ENCODE measurements around the gene WDR64. TPM values are rescaled to one million over a fixed set of nuclear protein-coding genes. Genes with fewer than 3 reads are reported as not detected.

The WDR64 gene
- total RNA-seq, 1 donor = not detected

DNA sequence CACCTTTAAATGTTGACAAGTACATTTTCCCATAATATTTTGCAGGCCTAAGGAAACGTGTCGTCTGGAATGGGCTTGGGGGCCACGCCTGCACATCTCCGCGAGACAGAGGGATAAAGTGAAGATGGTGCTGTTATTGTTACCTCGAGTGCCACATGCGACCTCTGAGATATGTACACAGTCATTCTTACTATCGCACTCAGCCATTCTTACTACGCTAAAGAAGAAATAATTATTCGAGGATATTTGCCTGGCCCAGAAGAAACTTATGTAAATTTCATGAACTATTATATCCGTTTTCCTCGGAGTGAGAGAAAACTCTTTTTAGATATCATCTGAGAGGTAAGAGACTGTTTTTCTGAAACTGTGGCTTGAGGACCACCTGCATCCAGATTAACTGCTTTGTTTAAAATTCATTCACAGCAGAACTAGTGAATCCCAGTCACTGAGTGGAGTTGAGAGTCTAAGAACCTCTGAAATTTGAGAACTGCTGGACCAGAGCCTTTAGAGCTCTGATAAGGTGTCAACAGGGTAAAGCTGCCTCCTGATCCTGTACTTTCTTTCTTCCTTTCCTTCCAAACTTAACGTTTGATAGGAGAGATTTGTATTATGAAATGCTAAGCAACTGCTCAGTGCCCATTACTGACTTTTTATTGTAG is 196.7 kb downstream of the WDR64 start:
- DNase-seq (ENCODE audit: insufficient read length, low spot score, missing footprints) = peak; percentile 66
- Histone ChIP-seq H3K4me3 (ENCODE audit: insufficient read depth, low read length) (peak overlapping the region; percentile 91), H3K9me3 (ENCODE audit: low read depth, low read length) (no peaks in the 10 kb centered on the region), H3K4me2 (ENCODE audit: insufficient read depth, low read length) (peak overlapping the region; percentile 97), H2AFZ (ENCODE audit: low read length) (peak overlapping the region; percentile 93), H3K36me3 (ENCODE audit: insufficient read depth, low read length) (peaks cover 5% of the 10 kb centered on the region), H3K79me2 (ENCODE audit: insufficient read depth, low read length) (peaks cover 17% of the 10 kb centered on the region), H3K27ac (ENCODE audit: low read depth, low read length) (peak overlapping the region; percentile 95), H3K27me3 (ENCODE audit: insufficient read depth, low read length) (no peaks in the 10 kb centered on the region), H3K4me1 (ENCODE audit: insufficient read depth, low read length) (peaks cover 17% of the 10 kb centered on the region), H4K20me1 (ENCODE audit: insufficient read depth, low read length) (no peaks in the 10 kb centered on the region)
- TF ChIP-seq, protein P1, sequence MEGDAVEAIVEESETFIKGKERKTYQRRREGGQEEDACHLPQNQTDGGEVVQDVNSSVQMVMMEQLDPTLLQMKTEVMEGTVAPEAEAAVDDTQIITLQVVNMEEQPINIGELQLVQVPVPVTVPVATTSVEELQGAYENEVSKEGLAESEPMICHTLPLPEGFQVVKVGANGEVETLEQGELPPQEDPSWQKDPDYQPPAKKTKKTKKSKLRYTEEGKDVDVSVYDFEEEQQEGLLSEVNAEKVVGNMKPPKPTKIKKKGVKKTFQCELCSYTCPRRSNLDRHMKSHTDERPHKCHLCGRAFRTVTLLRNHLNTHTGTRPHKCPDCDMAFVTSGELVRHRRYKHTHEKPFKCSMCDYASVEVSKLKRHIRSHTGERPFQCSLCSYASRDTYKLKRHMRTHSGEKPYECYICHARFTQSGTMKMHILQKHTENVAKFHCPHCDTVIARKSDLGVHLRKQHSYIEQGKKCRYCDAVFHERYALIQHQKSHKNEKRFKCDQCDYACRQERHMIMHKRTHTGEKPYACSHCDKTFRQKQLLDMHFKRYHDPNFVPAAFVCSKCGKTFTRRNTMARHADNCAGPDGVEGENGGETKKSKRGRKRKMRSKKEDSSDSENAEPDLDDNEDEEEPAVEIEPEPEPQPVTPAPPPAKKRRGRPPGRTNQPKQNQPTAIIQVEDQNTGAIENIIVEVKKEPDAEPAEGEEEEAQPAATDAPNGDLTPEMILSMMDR (IDR thresholded peaks at IDR 0.05; ENCODE audit: extremely low read depth, low read depth, low read length) = no peak

DNA sequence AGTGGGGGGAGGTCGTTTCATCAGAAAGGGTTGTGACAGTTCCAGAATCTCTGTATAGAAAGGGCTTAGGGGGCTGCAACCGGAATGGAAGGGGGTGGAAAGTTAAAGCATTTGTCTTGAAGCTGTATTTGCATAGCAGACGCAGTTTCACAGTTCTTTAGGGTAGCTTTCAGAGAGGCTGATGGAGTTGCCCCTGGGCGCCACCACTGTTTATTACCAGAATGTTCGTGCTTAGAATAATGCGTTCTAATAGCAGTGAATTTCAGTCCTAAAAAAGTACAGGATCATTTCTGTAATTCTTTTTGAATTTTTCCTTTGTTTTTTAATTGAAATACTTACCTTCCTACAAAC is 197.2 kb downstream of the WDR64 start:
- no peaks in the 10 kb centered on the region for H3K27me3 ChIP-seq (ENCODE audit: insufficient read depth, low read length)
- no peaks in the 10 kb centered on the region for H4K20me1 ChIP-seq (ENCODE audit: insufficient read depth, low read length)
- peaks cover 17% of the 10 kb centered on the region for H3K79me2 ChIP-seq (ENCODE audit: insufficient read depth, low read length)
- peaks cover 6% of the 10 kb centered on the region for H3K36me3 ChIP-seq (ENCODE audit: insufficient read depth, low read length)
- H3K4me1 ChIP-seq (ENCODE audit: insufficient read depth, low read length) = peaks cover 17% of the 10 kb centered on the region
- H3K4me2 ChIP-seq (ENCODE audit: insufficient read depth, low read length) = peak overlapping the region; percentile 97
- TF ChIP-seq, protein P1 (IDR thresholded peaks at IDR 0.05; ENCODE audit: extremely low read depth, low read depth, low read length) = no peak
- H2AFZ ChIP-seq (ENCODE audit: low read length) = peak overlapping the region; percentile 93
- no peak for DNase-seq (ENCODE audit: insufficient read length, low spot score, missing footprints)
- no peak overlapping the region for H3K27ac ChIP-seq (ENCODE audit: low read depth, low read length)
- H3K4me3 ChIP-seq (ENCODE audit: insufficient read depth, low read length) = peak overlapping the region; percentile 91
- no peaks in the 10 kb centered on the region for H3K9me3 ChIP-seq (ENCODE audit: low read depth, low read length)

Other genes with a start within 250 kb of the WDR64 start
- gene FH, start 132.5 kb upstream of the WDR64 start, total RNA-seq = 95.2 and 97.8 TPM in 2 replicates
- gene KMO, start 119.9 kb upstream of the WDR64 start, total RNA-seq = under 0.01 and 0.36 TPM in 2 replicates
- gene CHML, start 11.9 kb upstream of the WDR64 start, total RNA-seq = 11.6 and 12.1 TPM in 2 replicates
- gene OPN3, start 11.9 kb upstream of the WDR64 start, total RNA-seq = 4.7 and 5.1 TPM in 2 replicates
- gene EXO1, start 195.9 kb downstream of the WDR64 start, total RNA-seq = 1.8 and 6.2 TPM in 2 replicates